NCI-H2227 (cell line): ENCODE measurements around the gene SGTB.
"Not testable (repeated sequence)": the region's sequence is repeated elsewhere in the genome, so short reads cannot be mapped to it uniquely, and the experiment has no call there.

Experiments
- DNase-seq: peaks from one replicate; lab custom pipeline; 2025; ENCODE audit not compliant: unreplicated experiment; lab: John Stamatoyannopoulos, UW

SGTB gene

GRCh38 chr5:65674749-65675148 lies 47.2 kb downstream of the SGTB start:
- no peak for DNase-seq

GRCh38 chr5:65672796-65673195 lies 49.1 kb downstream of the SGTB start:
- no peak for DNase-seq

GRCh38 chr5:65668696-65669095 lies 53.2 kb downstream of the SGTB start:
- DNase-seq: no peak

GRCh38 chr5:65663804-65664521 lies 57.9 kb downstream of the SGTB start:
- DNase-seq: no peak

- no peak for DNase-seq
Measured at GRCh38 chr5:65654713-65655112, 67.2 kb downstream of the SGTB start.

GRCh38 chr5:65651144-65651543 lies 70.8 kb downstream of the SGTB start:
- no peak for DNase-seq

GRCh38 chr5:65647941-65648340 lies 74.0 kb downstream of the SGTB start:
- DNase-seq: no peak

GRCh38 chr5:65646938-65647337 lies 75.0 kb downstream of the SGTB start:
- no peak for DNase-seq

- DNase-seq: no peak
Measured at GRCh38 chr5:65640240-65640639, 81.7 kb downstream of the SGTB start.

- DNase-seq: no peak
Measured at GRCh38 chr5:65630981-65631380, 90.9 kb downstream of the SGTB start.

GRCh38 chr5:65625743-65626142 lies 96.2 kb downstream of the SGTB start:
- peak; percentile 1 for DNase-seq

- peak; percentile 88 for DNase-seq
Measured at GRCh38 chr5:65624571-65625555, 97.0 kb downstream of the SGTB start, which contains the start of the genes SHLD3 and TRAPPC13. Gene SHLD3, plus strand, starts transcription at chr5:65625027. Its CDS starts 4,561 bp downstream, at chr5:65629588. Gene TRAPPC13, plus strand, starts transcription at chr5:65625027. Its CDS starts 34 bp downstream, at chr5:65625061.

GRCh38 chr5:65624025-65624570 lies 97.8 kb downstream of the SGTB start, which contains the start of gene TRIM23:
Gene TRIM23, minus strand, starts transcription at chr5:65624333. Its CDS starts 59 bp downstream, at chr5:65624274.
- DNase-seq: peak; percentile 92

- DNase-seq: no peak
Measured at GRCh38 chr5:65623482-65623881, 98.4 kb downstream of the SGTB start.

GRCh38 chr5:65621961-65622360 lies 99.9 kb downstream of the SGTB start:
- DNase-seq: not testable (repeated sequence)

- DNase-seq: no peak
Measured at GRCh38 chr5:65620021-65620420, 101.9 kb downstream of the SGTB start.
